Measurements from ENCODE around the gene CENPT. TPM values are rescaled to one million over a fixed set of nuclear protein-coding genes. Genes with fewer than 3 reads are reported as not detected.

The CENPT gene
- polyA plus RNA-seq, 2 of the 4 experiments (the other 2 are of a cell fraction): 19.1 to 36.9 TPM

DNA sequence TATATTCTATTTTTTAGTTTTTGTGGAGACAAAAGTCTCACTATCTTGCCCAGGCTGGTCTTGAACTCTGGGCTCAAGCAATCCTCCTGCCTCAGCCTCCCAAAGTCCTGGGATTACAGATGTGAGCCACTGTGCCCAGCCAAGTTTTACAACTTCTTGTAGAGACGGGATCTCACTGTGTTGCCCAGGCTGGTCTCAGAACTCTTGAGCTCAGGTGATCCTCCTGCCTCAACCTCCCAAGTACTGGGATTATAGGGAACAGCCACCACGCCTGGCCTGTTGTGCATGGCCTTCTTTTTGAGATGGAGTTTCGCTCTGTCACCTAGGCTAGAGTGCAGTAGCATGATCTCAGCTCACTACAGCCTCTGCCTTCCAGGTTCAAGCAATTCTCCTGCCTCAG is 6.2 kb upstream of the CENPT start:
- Histone ChIP-seq H3K4me3 (no peak overlapping the region), H3K9me3 (no peaks in the 10 kb centered on the region), H3K4me1 (peaks cover 30% of the 10 kb centered on the region), H3K27ac (no peak overlapping the region), H3K4me2 (no peak overlapping the region)
- ATAC-seq (no peak), DNase-seq (ENCODE audit: low read depth in 1 of 2, low spot score in 1 of 2) (no peak), FAIRE-seq (no peak)
- ChIA-PET POLR2A (no interaction called here), CTCF (interaction anchor here (1.7 to 4.3 kb wide), 3 partner anchors 17 to 37 kb away, joined by 5 to 21 read pairs (median 13); partner anchors contain the start of gene NRN1L)
- no peak for TF ChIP-seq KDM5A (IDR thresholded peaks at IDR 0.05)
- TF ChIP-seq NR3C1 (IDR thresholded peaks at IDR 0.05): no peak
- WGBS (ENCODE audit: missing lambda C conversion rate): 98% methylated on average over 3 of the region's 3 CpGs

DNA sequence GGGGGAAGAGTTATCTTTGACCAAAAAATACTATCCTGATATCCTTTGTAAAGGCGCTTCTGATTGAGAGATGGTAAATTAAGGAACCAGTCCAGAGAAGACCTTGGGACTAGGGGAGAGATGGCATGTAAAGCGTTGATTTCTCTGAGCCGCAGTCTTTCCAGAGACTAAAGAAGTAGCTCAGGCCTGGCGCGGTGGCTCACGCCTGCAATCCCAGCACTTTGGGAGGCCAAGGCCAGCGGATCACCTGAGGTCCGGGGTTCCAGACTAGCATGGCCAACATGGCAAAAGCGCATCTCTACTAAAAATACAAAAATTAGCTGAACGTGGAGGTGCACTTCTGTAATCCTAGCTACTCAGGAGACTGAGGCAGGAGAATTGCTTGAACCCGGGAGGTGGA is 625 bp upstream of the CENPT start:
- TF ChIP-seq CEBPB (IDR thresholded peaks at IDR 0.05) (no peak), HOXA7 (CRISPR knock-in tag; IDR thresholded peaks at IDR 0.05) (no peak), MAZ (IDR thresholded peaks at IDR 0.05; ENCODE audit: borderline replicate concordance, low read depth, low read length) (no peak), RCOR1 (IDR thresholded peaks at IDR 0.05; ENCODE audit: low read depth, low read length) (no peak), POLR2A (IDR thresholded peaks at IDR 0.05; ENCODE audit: low read length) (no peak), NR3C1 (IDR thresholded peaks at IDR 0.05) (no peak), FOSB (CRISPR knock-in tag; IDR thresholded peaks at IDR 0.05) (no peak), HEYL (CRISPR knock-in tag; IDR thresholded peaks at IDR 0.05) (no peak), MYC (IDR thresholded peaks at IDR 0.05; ENCODE audit: borderline replicate concordance, low read length) (no peak)
- TF ChIP-seq, protein P1, sequence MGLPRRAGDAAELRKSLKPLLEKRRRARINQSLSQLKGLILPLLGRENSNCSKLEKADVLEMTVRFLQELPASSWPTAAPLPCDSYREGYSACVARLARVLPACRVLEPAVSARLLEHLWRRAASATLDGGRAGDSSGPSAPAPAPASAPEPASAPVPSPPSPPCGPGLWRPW (IDR thresholded peaks at IDR 0.05): no peak
- Histone ChIP-seq H3K27ac (peak overlapping the region; percentile 89 to 98), H3K4me2 (peak overlapping the region; percentile 98), H3K9me3 (no peaks in the 10 kb centered on the region), H3K4me1 (peaks cover 35% of the 10 kb centered on the region), H3K4me3 (peak overlapping the region; percentile 93)
- FAIRE-seq (no peak), DNase-seq (ENCODE audit: low read depth in 1 of 2, low spot score in 1 of 2) (no peak), ATAC-seq (no peak)
- 93% methylated on average over 11 of the region's 11 CpGs for WGBS (ENCODE audit: missing lambda C conversion rate)
- CTCF ChIA-PET: interaction anchor here (0.9 to 3.5 kb wide), 6 partner anchors 9 to 301 kb away, joined by 3 to 17 read pairs (median 3); partner anchors contain the start of gene NRN1L
- POLR2A ChIA-PET: no interaction called here

GRCh38 chr16:67846320-67847063 is 1.0 kb downstream of the CENPT start, which contains the start of gene NUTF2:
NUTF2 (plus strand) TSS chr16:67846933; CDS start chr16:67865131, 18,198 bp downstream.
- peaks cover 40% of the 10 kb centered on the region for H3K4me1 ChIP-seq
- ATAC-seq (peak; percentile 79 to 83), DNase-seq (ENCODE audit: low read depth in 1 of 2, low spot score in 1 of 2) (peak; percentile 93 to 96), FAIRE-seq (no peak)
- WGBS (ENCODE audit: missing lambda C conversion rate): 2% methylated on average over 19 of the region's 57 CpGs
- H3K4me3 ChIP-seq: peak within 1 kb of the TSS; percentile 93
- H3K27ac ChIP-seq: peak within 1 kb of the TSS; percentile 89 to 98
- peak within 1 kb of the TSS; percentile 98 for H3K4me2 ChIP-seq
- POLR2A ChIA-PET: interaction anchor here (0.6 to 0.9 kb wide), 6 partner anchors 13 to 89 kb away, joined by 3 to 7 read pairs (median 4); partner anchors contain the start of genes PSKH1, RANBP10 and TSNAXIP1
- H3K9me3 ChIP-seq: no peaks in the 10 kb centered on the region
- CTCF ChIA-PET: interaction anchor here (0.6 to 4.1 kb wide), 4 partner anchors 30 to 65 kb away, joined by 3 to 38 read pairs (median 4); no protein-coding TSS in a partner anchor
- TF ChIP-seq JUN (IDR thresholded peaks at IDR 0.05) (peak; percentile 77 to 88), ZC3H11A (IDR thresholded peaks at IDR 0.05) (no peak), RARB (CRISPR knock-in tag; IDR thresholded peaks at IDR 0.05) (no peak), KDM5A (IDR thresholded peaks at IDR 0.05) (peak; percentile 67; the same call in 1 of the 2 replicates), NR3C1 (IDR thresholded peaks at IDR 0.05) (no peak), POLR2AphosphoS2 (conservative IDR thresholded peaks at IDR 0.05; ENCODE audit: low read length) (no peak), POLR2A (IDR thresholded peaks at IDR 0.05; ENCODE audit: low read length) (peak; percentile 68), CTCF (IDR thresholded peaks at IDR 0.05) (no peak), REST (IDR thresholded peaks at IDR 0.05) (0 out of 2 replicates have a peak, but pooled peaks have one; percentile 4), PHF8 (IDR thresholded peaks at IDR 0.05; ENCODE audit: borderline replicate concordance, low read depth) (no peak), TP53 (CRISPR knock-in tag; IDR thresholded peaks at IDR 0.05) (no peak), CBX2 (IDR thresholded peaks at IDR 0.05; ENCODE audit: borderline replicate concordance, low read depth) (no peak), MAX (IDR thresholded peaks at IDR 0.05) (peak; percentile 82), GATA3 (IDR thresholded peaks at IDR 0.05; ENCODE audit: borderline replicate concordance) (0 out of 2 replicates have a peak, but pooled peaks have one; percentile 23), SREBF2 (IDR thresholded peaks at IDR 0.05) (no peak)
- TF ChIP-seq, protein P2, sequence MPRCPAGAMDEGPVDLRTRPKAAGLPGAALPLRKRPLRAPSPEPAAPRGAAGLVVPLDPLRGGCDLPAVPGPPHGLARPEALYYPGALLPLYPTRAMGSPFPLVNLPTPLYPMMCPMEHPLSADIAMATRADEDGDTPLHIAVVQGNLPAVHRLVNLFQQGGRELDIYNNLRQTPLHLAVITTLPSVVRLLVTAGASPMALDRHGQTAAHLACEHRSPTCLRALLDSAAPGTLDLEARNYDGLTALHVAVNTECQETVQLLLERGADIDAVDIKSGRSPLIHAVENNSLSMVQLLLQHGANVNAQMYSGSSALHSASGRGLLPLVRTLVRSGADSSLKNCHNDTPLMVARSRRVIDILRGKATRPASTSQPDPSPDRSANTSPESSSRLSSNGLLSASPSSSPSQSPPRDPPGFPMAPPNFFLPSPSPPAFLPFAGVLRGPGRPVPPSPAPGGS (IDR thresholded peaks at IDR 0.05): 0 out of 3 replicates have a peak, but pooled peaks have one; percentile 75
- TF ChIP-seq, protein P3, sequence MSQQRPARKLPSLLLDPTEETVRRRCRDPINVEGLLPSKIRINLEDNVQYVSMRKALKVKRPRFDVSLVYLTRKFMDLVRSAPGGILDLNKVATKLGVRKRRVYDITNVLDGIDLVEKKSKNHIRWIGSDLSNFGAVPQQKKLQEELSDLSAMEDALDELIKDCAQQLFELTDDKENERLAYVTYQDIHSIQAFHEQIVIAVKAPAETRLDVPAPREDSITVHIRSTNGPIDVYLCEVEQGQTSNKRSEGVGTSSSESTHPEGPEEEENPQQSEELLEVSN (IDR thresholded peaks at IDR 0.05; ENCODE audit: borderline replicate concordance, low read depth): peak; percentile 46
